RWPE2 (cell line): ENCODE results near the gene HCST.
"Not testable (repeated sequence)": the region's sequence is repeated elsewhere in the genome, so short reads cannot be mapped to it uniquely, and the experiment has no call there.

Experiments used
- ATAC-seq: fragments of 200-7000 bp; cut with Tn5 transposase; 3 replicates; pipeline ENCODE4 v1.9.1; 2021; ENCODE audit warnings: low read depth
- DNase-seq: peaks from one replicate; pipeline ENCODE4 v3.0.0-alpha.2; 2020; ENCODE audit warnings: low spot score
- H3K27ac ChIP-seq: fragments of 450-650 bp; 2 replicates; pipeline ENCODE4 v1.5.1; 2017; ENCODE audit warnings: mild to moderate bottlenecking; ENCODE audit not compliant: poor library complexity, severe bottlenecking
- H3K27me3 ChIP-seq: fragments of 250-450 bp; sonication (Bioruptor Pico); 2 replicates; pipeline ENCODE4 v1.5.1; 2021; ENCODE audit warnings: mild to moderate bottlenecking, moderate library complexity; ENCODE audit not compliant: insufficient read depth, poor library complexity, severe bottlenecking
- H3K36me3 ChIP-seq: fragments of 250-450 bp; sonication (Bioruptor Pico); 2 replicates; pipeline ENCODE4 v1.5.1; 2020; ENCODE audit warnings: low read depth, mild to moderate bottlenecking, moderate library complexity
- H3K4me1 ChIP-seq: fragments of 250-450 bp; sonication (Bioruptor Pico); 2 replicates; pipeline ENCODE4 v1.5.1; 2021; ENCODE audit warnings: mild to moderate bottlenecking, moderate library complexity; ENCODE audit not compliant: insufficient read depth, poor library complexity, severe bottlenecking
- H3K4me3 ChIP-seq: fragments of 250-450 bp; sonication (Bioruptor Pico); 2 replicates; pipeline ENCODE4 v1.5.1; 2021; ENCODE audit warnings: mild to moderate bottlenecking, moderate library complexity; ENCODE audit not compliant: severe bottlenecking
- H3K9me3 ChIP-seq: fragments of 250-450 bp; sonication (Bioruptor Pico); 2 replicates; pipeline ENCODE4 v1.5.1; 2021; ENCODE audit warnings: mild to moderate bottlenecking, moderate library complexity; ENCODE audit not compliant: severe bottlenecking
- CTCF ChIP-seq: fragments of 450-650 bp; IDR thresholded peaks from one replicate; pipeline ENCODE4 v1.5.1; 2017; ENCODE audit warnings: mild to moderate bottlenecking, moderate library complexity; ENCODE audit not compliant: poor library complexity, severe bottlenecking

Gene HCST

GRCh38 chr19:35909684-35910035, 7.3 kb downstream of the HCST start:
- no peak for DNase-seq
- no peak for ATAC-seq
- Histone ChIP-seq H3K9me3 (no peaks in the 10 kb centered on the region), H3K27ac (no peak overlapping the region), H3K27me3 (no peaks in the 10 kb centered on the region), H3K36me3 (no peaks in the 10 kb centered on the region), H3K4me1 (no peaks in the 10 kb centered on the region), H3K4me3 (no peak overlapping the region)
- TF ChIP-seq CTCF, result no peak

GRCh38 chr19:35910355-35910754, 8.0 kb downstream of the HCST start:
- not testable (repeated sequence) for H3K9me3 ChIP-seq, H3K36me3 ChIP-seq, H3K4me1 ChIP-seq, H3K27ac ChIP-seq, H3K27me3 ChIP-seq, DNase-seq, H3K4me3 ChIP-seq, ATAC-seq

- Histone ChIP-seq H3K27ac (no peak overlapping the region), H3K4me3 (no peak overlapping the region), H3K9me3 (no peaks in the 10 kb centered on the region), H3K36me3 (no peaks in the 10 kb centered on the region), H3K27me3 (no peaks in the 10 kb centered on the region), H3K4me1 (no peaks in the 10 kb centered on the region)
- ATAC-seq, result 0 out of 3 replicates have a peak, but pooled peaks have one; percentile 29
- no peak for TF ChIP-seq CTCF
- no peak for DNase-seq
These were observed 8.8 kb downstream of the HCST start for GRCh38 chr19:35911173-35911572.

- Histone ChIP-seq H3K4me1 (no peaks in the 10 kb centered on the region), H3K27ac (no peak overlapping the region), H3K36me3 (no peaks in the 10 kb centered on the region), H3K27me3 (no peaks in the 10 kb centered on the region), H3K4me3 (no peak overlapping the region), H3K9me3 (no peaks in the 10 kb centered on the region)
- ATAC-seq (peak; percentile 93), DNase-seq (no peak)
- no peak for TF ChIP-seq CTCF
These were observed 9.5 kb downstream of the HCST start for GRCh38 chr19:35911790-35912189.

- H3K27me3 ChIP-seq, result no peaks in the 10 kb centered on the region
- DNase-seq, result no peak
- H3K4me1 ChIP-seq, result no peaks in the 10 kb centered on the region
- no peak for ATAC-seq
- H3K9me3 ChIP-seq, result no peaks in the 10 kb centered on the region
- TF ChIP-seq CTCF, result no peak
- H3K27ac ChIP-seq, result no peak overlapping the region
- no peaks in the 10 kb centered on the region for H3K36me3 ChIP-seq
- H3K4me3 ChIP-seq, result no peak overlapping the region
These were observed 11.3 kb downstream of the HCST start for GRCh38 chr19:35913589-35913988.

GRCh38 chr19:35915443-35915842, 13.1 kb downstream of the HCST start:
- Histone ChIP-seq H3K36me3 (no peaks in the 10 kb centered on the region), H3K27ac (no peak overlapping the region), H3K4me1 (no peaks in the 10 kb centered on the region), H3K4me3 (no peak overlapping the region), H3K27me3 (no peaks in the 10 kb centered on the region), H3K9me3 (no peaks in the 10 kb centered on the region)
- TF ChIP-seq CTCF, result no peak
- no peak for ATAC-seq
- no peak for DNase-seq
